GM19438 (cell line): ENCODE data around the gene PDXK.
A peak's percentile ranks its signal among the peaks of the same experiment; 100 is the strongest.
"Not testable (repeated sequence)": the region's sequence is repeated elsewhere in the genome, so short reads cannot be mapped to it uniquely, and the experiment has no call there.

ENCODE experiments used
- ATAC-seq: cut with Tn5 transposase; IDR thresholded peaks from one replicate; pipeline ENCODE4 v1.9.1; 2021; ENCODE audit warnings: low read depth; ENCODE audit not compliant: unreplicated experiment

PDXK gene

DNA sequence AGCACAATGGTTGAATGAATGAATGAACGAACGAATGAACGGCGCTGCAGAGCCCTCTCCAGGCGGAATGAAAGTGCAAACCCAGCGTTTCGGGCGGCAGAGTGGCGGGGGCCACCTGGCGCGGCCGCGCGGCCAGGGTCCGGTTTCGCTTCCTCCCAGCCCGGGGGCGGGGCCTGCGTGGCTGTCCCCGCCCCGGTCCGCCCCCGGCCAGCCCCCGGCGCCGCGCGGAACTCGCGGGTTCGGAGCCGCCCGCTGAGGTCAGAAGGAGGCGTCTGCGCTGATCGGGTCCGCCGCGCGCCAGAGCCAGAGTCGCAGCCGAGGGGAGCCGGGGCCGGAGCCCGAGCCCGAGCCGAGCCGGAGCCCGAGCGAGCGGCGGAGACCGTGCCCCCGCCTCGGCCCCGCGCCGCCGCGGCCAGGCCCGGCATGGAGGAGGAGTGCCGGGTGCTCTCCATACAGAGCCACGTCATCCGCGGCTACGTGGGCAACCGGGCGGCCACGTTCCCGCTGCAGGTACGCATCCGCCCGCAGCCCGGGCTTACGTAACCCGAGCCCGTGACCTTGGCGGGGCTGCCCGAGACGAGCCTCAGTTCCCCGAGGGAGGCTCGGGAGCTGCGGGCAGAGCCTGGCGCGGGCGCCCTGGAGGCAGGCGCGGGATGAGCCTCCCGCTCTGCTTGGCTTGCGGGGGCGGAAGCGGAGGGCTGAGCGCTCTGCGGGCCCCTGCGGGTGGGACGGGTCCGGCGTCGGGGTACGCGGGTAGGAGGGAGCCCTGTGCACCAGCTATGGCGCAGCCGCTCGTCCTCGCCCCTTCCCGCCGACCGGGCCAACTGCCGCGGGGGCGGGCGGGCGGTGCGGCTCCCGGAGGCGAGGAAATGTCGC is at the start of gene PDXK:
TSS of gene PDXK (plus strand) at position 258 of the 876 bp plus-strand sequence. CDS start at position 424, 166 bp downstream.
- peak; percentile 61 for ATAC-seq

GRCh38 chr21:43669828-43670605 is 48.9 kb upstream of the PDXK start:
- ATAC-seq: no peak

DNA sequence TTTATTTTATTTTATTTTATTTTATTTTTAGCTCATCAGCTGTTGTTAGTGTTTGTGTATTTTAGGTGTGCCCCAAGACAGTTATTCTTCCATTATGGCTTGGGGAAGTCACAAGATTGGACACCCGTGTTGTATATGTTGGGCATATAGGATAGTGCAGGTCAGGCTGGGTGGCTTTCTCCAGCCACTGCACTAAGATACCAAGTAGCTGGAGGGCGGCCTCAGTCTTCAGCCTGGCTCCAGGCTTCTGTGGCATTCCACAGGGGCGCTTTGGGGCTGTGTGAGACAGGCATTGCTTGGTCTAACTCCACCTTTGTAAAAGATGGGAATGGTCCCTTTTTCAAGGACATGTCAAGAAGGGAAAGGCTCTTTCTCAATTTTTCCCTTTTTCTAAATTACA is 43.1 kb upstream of the PDXK start:
- no peak for ATAC-seq

GRCh38 chr21:43676391-43676790 is 42.5 kb upstream of the PDXK start:
- ATAC-seq: no peak

GRCh38 chr21:43679951-43680350 is 39.0 kb upstream of the PDXK start:
- no peak for ATAC-seq

- not testable (repeated sequence) for ATAC-seq
These were observed 38.5 kb upstream of the PDXK start for GRCh38 chr21:43680421-43680820.

GRCh38 chr21:43681650-43682049 is 37.3 kb upstream of the PDXK start:
- ATAC-seq: no peak

- ATAC-seq: no peak
These were observed 34.5 kb upstream of the PDXK start for GRCh38 chr21:43684424-43684823.

DNA sequence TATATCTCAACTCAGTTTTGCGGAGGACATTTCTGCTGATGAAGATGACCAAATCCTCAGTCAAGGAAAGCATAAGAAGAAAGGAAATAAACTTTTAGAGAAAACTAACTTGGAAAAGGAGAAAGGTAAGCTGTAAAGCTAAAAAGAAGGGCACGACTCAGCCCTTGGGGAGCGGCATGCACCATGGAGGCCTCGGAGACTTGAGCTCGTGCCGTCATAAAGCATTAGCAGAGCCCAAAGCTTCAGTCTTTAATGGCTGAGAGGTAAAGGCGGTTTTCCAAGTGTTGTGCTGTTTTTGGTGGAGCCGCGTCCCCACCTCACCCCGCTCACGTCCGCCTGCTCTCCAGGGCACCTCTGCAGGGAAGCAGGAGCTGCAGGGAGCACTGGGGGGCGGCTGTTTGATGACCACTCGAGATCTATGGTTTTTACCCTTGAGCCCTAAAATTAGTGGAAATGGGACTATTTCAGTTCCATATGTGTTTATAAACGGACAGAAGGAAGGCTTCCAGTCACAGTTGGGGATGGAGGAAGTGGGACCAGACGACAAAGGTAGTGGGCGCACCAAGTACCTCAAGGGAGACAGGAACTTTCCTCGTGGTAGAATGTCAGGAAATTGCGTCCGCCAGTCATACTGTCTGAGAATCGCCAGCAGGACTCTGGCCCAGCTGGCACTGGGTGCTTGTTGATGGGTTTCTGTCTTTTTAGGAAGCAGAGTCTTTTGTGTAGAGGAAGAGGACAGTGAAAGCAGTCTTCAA is 31.9 kb upstream of the PDXK start:
- ATAC-seq: no peak

DNA sequence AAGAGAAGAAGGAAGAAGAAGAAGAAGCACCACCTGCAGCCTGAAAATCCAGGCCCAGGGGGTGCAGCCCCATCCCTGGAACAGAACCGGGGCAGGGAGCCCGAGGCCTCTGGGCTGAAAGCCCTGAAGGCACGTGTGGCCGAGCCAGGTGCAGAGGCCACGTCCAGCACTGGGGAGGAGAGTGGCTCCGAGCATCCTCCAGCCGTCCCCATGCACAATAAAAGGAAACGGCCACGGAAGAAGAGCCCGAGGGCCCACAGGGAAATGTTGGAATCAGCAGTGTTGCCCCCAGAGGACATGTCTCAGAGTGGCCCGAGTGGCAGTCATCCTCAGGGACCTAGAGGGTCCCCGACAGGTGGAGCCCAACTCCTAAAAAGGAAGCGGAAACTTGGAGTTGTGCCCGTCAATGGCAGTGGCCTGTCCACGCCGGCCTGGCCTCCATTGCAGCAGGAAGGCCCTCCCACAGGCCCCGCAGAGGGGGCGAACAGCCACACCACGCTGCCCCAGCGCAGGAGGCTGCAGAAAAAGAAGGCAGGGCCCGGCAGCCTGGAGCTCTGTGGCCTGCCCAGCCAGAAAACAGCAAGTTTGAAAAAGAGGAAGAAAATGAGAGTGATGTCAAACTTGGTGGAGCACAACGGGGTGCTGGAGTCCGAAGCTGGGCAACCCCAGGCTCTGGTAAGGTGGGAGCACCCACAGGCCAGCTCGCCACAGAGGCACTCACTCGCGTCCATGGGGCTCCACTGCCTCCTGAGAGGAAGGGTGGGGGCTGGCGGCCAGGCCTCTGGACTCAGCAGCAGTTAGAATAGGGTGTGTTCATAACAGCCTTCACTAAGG is 31.1 kb upstream of the PDXK start:
- ATAC-seq: no peak

DNA sequence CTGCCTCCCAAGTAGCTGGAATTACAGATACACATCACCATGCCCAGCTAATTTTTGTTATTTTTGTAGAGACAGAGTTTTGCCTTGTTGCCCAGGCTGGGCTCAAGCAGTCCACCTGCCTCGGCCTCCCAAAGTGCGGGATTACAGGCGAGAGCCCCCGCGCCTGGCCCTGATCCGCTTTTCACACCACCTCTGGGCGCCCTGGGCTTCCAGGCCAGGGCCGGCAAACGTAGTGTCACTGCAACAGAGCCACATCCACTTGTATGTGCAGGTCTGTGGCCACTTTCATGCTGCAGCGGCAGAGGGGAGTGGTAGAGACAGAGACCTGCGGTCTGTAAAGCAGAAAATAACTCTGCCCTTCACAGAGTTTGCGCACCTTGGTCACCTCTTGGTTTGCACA is 30.0 kb upstream of the PDXK start:
- ATAC-seq: no peak

- ATAC-seq: no peak
These were observed 29.2 kb upstream of the PDXK start for GRCh38 chr21:43689556-43690337.

DNA sequence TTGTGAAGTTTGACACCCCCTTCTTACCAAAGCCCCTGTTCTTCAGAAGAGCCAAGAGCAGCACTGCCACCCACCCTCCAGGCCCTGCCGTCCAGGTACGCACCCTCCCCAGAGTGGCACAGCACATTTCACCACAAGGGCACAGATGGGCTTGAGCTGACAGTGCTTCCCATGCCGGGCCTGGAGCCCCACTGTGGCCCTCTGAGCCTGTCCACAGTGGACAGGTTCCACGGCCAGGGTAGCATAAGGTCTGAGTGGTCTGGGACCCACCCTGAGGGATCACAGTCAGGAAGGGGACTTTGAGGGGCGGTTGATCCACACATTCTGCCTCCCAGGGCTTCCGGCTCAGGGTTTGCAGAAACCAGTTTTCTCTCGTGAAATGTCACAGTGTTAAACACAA is 28.6 kb upstream of the PDXK start:
- ATAC-seq: no peak

DNA sequence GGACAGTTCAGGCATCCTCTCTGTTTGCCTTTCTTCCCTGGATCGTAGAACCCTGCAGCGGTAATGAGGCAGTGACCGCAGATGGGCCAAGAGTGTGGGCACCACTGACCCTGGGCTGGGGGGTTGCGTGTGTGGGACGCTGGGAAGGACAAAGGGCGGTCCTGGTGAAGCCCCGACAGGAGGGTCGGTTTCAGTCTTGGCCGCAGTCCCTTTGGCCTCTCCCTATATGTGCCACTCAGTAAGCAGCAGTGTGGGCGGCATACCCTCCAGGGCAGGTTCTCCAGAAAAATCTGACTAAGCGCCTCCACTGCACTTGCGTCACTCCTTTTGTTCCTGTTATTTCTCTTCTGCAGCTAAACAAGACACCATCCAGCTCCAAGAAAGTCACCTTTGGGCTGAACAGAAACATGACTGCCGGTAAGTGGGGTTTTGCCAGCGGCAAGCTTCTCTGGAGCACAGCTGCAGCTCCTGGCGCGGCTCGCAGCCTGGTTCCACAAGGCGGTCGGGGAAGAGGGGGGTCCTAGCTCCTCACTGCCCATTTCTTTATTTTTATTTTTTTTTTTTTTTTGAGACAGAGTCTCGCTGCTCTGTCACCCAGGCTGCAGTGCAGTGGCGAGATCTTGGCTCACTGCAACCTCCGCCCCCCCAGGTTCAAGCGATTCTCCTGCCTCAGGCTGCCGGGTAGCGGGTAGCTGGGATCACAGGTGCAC is 27.7 kb upstream of the PDXK start:
- no peak for ATAC-seq

- no peak for ATAC-seq
These were observed 27.1 kb upstream of the PDXK start for GRCh38 chr21:43691801-43692200.

DNA sequence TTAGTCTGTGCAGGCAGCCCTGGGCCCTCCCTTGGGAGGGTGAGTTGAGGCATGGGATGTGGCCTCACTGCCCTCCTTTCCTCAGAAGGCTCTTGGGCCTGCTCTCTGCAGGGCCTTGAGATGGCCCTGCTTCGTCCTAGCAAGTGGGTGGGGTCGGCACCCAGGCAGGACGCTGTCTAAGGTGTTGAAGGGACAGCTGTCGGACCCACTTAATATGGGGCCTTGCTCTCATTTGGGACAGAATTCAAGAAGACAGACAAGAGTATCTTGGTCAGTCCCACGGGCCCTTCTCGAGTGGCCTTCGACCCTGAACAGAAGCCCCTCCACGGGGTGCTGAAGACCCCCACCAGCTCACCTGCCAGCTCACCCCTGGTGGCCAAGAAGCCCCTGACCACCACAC is 26.0 kb upstream of the PDXK start:
- no peak for ATAC-seq

DNA sequence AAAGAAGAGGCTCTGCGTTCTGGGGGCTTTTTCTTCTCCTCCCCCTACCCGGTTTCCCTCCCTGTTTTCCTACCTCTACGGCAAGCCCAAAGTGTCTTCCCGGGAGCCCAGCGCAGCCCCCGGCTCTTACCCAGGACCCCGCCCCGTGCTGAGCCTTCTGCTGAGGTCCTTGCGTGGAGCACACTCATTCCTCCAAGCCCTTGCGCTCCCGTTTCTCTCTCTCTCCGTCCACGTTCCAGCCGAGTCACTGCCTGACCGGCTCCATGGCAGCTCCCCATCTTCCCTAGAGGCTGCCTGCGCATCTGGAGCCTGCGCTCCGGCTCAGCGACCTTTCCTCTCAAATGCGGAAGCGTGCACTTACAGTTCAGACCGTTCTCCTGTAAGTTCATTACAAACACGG is 24.9 kb upstream of the PDXK start:
- ATAC-seq: no peak

DNA sequence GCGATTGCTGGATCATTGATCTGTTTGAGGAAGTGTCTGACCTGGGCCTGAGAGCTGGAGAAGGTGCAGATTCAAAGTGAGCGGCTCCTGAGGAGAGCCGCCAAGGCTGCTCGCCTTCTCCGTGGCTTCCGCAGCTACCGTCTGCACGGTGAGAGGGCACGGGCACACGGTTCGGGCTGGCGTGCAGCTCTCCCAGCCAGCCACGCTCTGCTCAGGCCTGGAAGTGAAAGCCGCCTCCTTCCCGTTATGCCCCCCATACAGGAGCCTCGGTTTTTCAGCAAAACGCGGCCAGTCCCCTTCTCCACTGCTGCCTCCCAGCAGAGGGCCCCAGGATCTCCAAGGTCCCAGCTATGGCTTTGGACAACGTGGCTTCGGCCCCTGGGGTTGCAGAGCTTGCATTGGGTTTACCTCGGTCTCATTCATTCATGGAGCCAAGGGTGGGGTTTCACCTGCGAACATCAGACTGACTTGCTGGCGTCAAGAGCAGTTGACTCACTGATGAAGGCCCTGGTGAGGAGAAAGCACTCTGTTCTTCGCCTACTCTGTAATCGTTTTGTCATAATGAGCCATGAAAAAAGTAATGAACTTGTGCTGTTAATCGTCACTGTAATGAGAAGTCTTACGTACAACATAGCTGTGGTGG is 24.4 kb upstream of the PDXK start:
- no peak for ATAC-seq
